Ovary (tissue), 3 donors: ENCODE data around the gene ZNF134.

Experiments used
- EP300 ChIP-seq: sonication (generic); formaldehyde crosslinking; IDR thresholded peaks from one replicate; pipeline ENCODE4 v1.6.1; 2017; ENCODE audit warnings: antibody characterized with exemption
- POLR2A ChIP-seq: fragments of 450-650 bp; IDR thresholded peaks from one replicate; pipeline ENCODE4 v1.6.1; 2017; ENCODE audit warnings: antibody characterized with exemption, mild to moderate bottlenecking, moderate library complexity
- TF ChIP-seq, protein P1 (sequence below), 3 donors: fragments of 450-650 bp in 2 of 3; fragments of 200-600 bp in 1 of 3; IDR thresholded peaks; one replicate each; pipeline versions ENCODE4 v1.5.1 to v1.8.0; 2016 to 2022; ENCODE audit warnings: antibody characterized with exemption in 3 of 3, mild to moderate bottlenecking in 1 of 3
- donor health status: DM: no; HTN: no; CAD: no.

GRCh38 chr19:57672466-57672865, 58.4 kb downstream of the ZNF134 start:
- TF ChIP-seq, protein P1, sequence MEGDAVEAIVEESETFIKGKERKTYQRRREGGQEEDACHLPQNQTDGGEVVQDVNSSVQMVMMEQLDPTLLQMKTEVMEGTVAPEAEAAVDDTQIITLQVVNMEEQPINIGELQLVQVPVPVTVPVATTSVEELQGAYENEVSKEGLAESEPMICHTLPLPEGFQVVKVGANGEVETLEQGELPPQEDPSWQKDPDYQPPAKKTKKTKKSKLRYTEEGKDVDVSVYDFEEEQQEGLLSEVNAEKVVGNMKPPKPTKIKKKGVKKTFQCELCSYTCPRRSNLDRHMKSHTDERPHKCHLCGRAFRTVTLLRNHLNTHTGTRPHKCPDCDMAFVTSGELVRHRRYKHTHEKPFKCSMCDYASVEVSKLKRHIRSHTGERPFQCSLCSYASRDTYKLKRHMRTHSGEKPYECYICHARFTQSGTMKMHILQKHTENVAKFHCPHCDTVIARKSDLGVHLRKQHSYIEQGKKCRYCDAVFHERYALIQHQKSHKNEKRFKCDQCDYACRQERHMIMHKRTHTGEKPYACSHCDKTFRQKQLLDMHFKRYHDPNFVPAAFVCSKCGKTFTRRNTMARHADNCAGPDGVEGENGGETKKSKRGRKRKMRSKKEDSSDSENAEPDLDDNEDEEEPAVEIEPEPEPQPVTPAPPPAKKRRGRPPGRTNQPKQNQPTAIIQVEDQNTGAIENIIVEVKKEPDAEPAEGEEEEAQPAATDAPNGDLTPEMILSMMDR (IDR thresholded peaks at IDR 0.05), result no peak
- TF ChIP-seq POLR2A (no peak), EP300 (no peak)
